ENCODE results near the gene METAP1D.

- TF ChIP-seq CTCF (conservative IDR thresholded peaks at IDR 0.05; ENCODE audit: low read depth, low read length) (no peak), EZH2 (IDR thresholded peaks at IDR 0.05; ENCODE audit: borderline replicate concordance, low read depth, low read length, poor library complexity, severe bottlenecking) (no peak)
Measured at GRCh38 chr2:172096626-172097547, 97.1 kb downstream of the METAP1D start.
